ENCODE measurements around the gene PIP5K1C. TPM values are rescaled to one million over a fixed set of nuclear protein-coding genes. Genes with fewer than 3 reads are reported as not detected.

The PIP5K1C gene
- total and polyA plus RNA-seq, 2 donors (not counting 1 experiment from before 2014, with no cell fraction given): 10.4 to 46.7 TPM

DNA sequence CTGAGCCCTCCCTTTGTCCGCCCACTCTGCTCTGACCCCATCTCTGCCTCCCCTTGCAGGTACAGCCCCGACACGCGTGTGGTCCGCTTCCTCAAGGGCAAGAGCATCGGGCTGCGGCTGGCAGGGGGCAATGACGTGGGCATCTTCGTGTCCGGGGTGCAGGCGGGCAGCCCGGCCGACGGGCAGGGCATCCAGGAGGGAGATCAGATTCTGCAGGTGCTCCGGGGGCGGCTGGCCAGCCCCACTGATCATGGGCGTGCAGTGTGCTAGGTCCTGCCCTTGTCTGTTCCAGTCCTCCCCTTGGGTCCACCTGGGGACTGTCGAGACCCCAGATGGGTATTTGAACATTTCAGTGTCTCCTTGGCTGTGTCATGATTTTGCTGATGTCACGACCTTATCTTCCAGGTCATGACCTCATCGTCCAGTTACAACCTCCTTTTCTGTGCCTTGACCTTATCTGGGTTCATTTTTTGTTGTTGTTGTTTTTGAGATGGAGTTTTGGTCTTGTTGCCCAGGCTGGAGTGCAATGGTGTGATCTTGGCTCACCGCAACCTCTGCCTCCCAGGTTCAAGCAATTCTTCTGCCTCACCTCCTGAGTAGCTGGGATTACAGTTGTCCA is 35.9 kb upstream of the PIP5K1C start:
- no peak overlapping the region for H2AFZ ChIP-seq (ENCODE audit: insufficient read depth, low read depth, low read length, poor library complexity, severe bottlenecking)
- 92% methylated on average over 17 of the region's 21 CpGs for WGBS (ENCODE audit: insufficient coverage)
- Mint-ChIP-seq H3K27ac (no peak overlapping the region), H3K4me3 (no peak overlapping the region), H3K4me1 (no peaks in the 10 kb centered on the region), H3K27me3 (peaks cover 12% of the 10 kb centered on the region), H3K9me3 (ENCODE audit: insufficient read depth) (no peaks in the 10 kb centered on the region)
- no peak overlapping the region for H3K4me3 ChIP-seq (ENCODE audit: control extremely low read depth in 1 of 5, extremely low read depth in 1 of 5, insufficient read depth in 1 of 5, low read depth in 2 of 5, low read length in 4 of 5)
- DNase-seq (no peak), ATAC-seq (ENCODE audit: low read depth) (no peak)
- no peaks in the 10 kb centered on the region for H3K9me3 ChIP-seq (ENCODE audit: control extremely low read depth in 1 of 3, control insufficient read depth in 2 of 3, insufficient read depth in 1 of 3, low read length in 2 of 3)
- ChIA-PET CTCF (no interaction called here), POLR2A (no interaction called here)
- no peak overlapping the region for H3K27ac ChIP-seq (ENCODE audit: low read length in 2 of 2)
- no peak overlapping the region for H3K4me2 ChIP-seq (replicated peaks; ENCODE audit: low read depth, low read length, poor library complexity, severe bottlenecking)
- TF ChIP-seq EZH2 (IDR thresholded peaks at IDR 0.05; ENCODE audit: borderline replicate concordance, insufficient read depth, low read depth, low read length, poor library complexity, severe bottlenecking): no peak
- TF ChIP-seq, protein P1, sequence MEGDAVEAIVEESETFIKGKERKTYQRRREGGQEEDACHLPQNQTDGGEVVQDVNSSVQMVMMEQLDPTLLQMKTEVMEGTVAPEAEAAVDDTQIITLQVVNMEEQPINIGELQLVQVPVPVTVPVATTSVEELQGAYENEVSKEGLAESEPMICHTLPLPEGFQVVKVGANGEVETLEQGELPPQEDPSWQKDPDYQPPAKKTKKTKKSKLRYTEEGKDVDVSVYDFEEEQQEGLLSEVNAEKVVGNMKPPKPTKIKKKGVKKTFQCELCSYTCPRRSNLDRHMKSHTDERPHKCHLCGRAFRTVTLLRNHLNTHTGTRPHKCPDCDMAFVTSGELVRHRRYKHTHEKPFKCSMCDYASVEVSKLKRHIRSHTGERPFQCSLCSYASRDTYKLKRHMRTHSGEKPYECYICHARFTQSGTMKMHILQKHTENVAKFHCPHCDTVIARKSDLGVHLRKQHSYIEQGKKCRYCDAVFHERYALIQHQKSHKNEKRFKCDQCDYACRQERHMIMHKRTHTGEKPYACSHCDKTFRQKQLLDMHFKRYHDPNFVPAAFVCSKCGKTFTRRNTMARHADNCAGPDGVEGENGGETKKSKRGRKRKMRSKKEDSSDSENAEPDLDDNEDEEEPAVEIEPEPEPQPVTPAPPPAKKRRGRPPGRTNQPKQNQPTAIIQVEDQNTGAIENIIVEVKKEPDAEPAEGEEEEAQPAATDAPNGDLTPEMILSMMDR (IDR thresholded peaks at IDR 0.05): no peak
- H3K36me3 ChIP-seq (replicated peaks in 1 of 2; ENCODE audit: control extremely low read depth in 1 of 2, control insufficient read depth in 1 of 2, extremely low read depth in 1 of 2, insufficient read depth in 2 of 2, low read length in 1 of 2): no peaks in the 10 kb centered on the region
- no peak overlapping the region for H3K9ac ChIP-seq (ENCODE audit: low read length)
- no peaks in the 10 kb centered on the region for H4K20me1 ChIP-seq (ENCODE audit: control insufficient read depth, insufficient read depth, low read length, poor library complexity, severe bottlenecking)
- H3K4me1 ChIP-seq (ENCODE audit: control insufficient read depth in 2 of 2, insufficient read depth in 2 of 2, low read length in 2 of 2): no peaks in the 10 kb centered on the region
- intact Hi-C loops (cut with micrococcal nuclease): no loop called here
- H3K27me3 ChIP-seq (replicated peaks in 1 of 4; ENCODE audit: control extremely low read depth in 1 of 4, control insufficient read depth in 3 of 4, insufficient read depth in 4 of 4, low read length in 3 of 4): peaks cover 0 to 6% (median 0%) of the 10 kb centered on the region in 4 experiments
- H3K79me2 ChIP-seq (ENCODE audit: control insufficient read depth, insufficient read depth, low read length): no peaks in the 10 kb centered on the region

DNA sequence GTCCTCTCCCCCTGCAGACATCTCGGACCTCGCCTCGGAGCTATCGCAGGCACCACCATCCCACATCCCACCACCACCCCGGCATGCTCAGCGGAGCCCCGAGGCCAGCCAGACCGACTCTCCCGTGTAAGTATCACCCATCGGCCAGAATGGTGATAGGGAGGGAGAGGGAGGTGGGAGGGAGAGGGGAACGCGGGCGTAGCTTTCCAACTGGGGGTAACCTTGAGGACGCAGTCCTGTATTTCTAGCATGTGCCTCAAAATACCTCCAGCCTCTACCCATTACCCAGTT is 34.0 kb upstream of the PIP5K1C start:
- no peak for ATAC-seq (ENCODE audit: low read depth)
- H4K20me1 ChIP-seq (ENCODE audit: control insufficient read depth, insufficient read depth, low read length, poor library complexity, severe bottlenecking): no peaks in the 10 kb centered on the region
- Mint-ChIP-seq H3K4me1 (no peaks in the 10 kb centered on the region), H3K9me3 (ENCODE audit: insufficient read depth) (no peaks in the 10 kb centered on the region), H3K27me3 (peaks cover 12% of the 10 kb centered on the region), H3K4me3 (no peak overlapping the region), H3K27ac (no peak overlapping the region)
- H3K4me3 ChIP-seq (ENCODE audit: control extremely low read depth in 1 of 5, extremely low read depth in 1 of 5, insufficient read depth in 1 of 5, low read depth in 2 of 5, low read length in 4 of 5): no peak overlapping the region
- CTCF ChIA-PET: no interaction called here
- POLR2A ChIA-PET: interaction anchor here (0.6 kb wide), 1 partner anchor 24 kb away, joined by 4 read pairs; no protein-coding TSS in a partner anchor
- intact Hi-C loops (cut with micrococcal nuclease): no loop called here
- no peak for DNase-seq
- no peaks in the 10 kb centered on the region for H3K4me1 ChIP-seq (ENCODE audit: control insufficient read depth in 2 of 2, insufficient read depth in 2 of 2, low read length in 2 of 2)
- H3K9ac ChIP-seq (ENCODE audit: low read length): no peak overlapping the region
- peaks cover 0 to 6% (median 0%) of the 10 kb centered on the region in 4 experiments for H3K27me3 ChIP-seq (replicated peaks in 1 of 4; ENCODE audit: control extremely low read depth in 1 of 4, control insufficient read depth in 3 of 4, insufficient read depth in 4 of 4, low read length in 3 of 4)
- H3K4me2 ChIP-seq (replicated peaks; ENCODE audit: low read depth, low read length, poor library complexity, severe bottlenecking): no peak overlapping the region
- WGBS (ENCODE audit: insufficient coverage): 96% methylated on average over 5 of the region's 14 CpGs
- H3K9me3 ChIP-seq (ENCODE audit: control extremely low read depth in 1 of 3, control insufficient read depth in 2 of 3, insufficient read depth in 1 of 3, low read length in 2 of 3): no peaks in the 10 kb centered on the region
- H3K27ac ChIP-seq (ENCODE audit: low read length in 2 of 2): no peak overlapping the region
- H3K79me2 ChIP-seq (ENCODE audit: control insufficient read depth, insufficient read depth, low read length): no peaks in the 10 kb centered on the region
- TF ChIP-seq EZH2 (IDR thresholded peaks at IDR 0.05; ENCODE audit: borderline replicate concordance, insufficient read depth, low read depth, low read length, poor library complexity, severe bottlenecking): no peak
- TF ChIP-seq, protein P1 (IDR thresholded peaks at IDR 0.05): no peak
- no peaks in the 10 kb centered on the region for H3K36me3 ChIP-seq (replicated peaks in 1 of 2; ENCODE audit: control extremely low read depth in 1 of 2, control insufficient read depth in 1 of 2, extremely low read depth in 1 of 2, insufficient read depth in 2 of 2, low read length in 1 of 2)
- H2AFZ ChIP-seq (ENCODE audit: insufficient read depth, low read depth, low read length, poor library complexity, severe bottlenecking): no peak overlapping the region

Measured in B cell (primary cell).